ENCODE results near the gene OR52N1.

The OR52N1 gene

DNA sequence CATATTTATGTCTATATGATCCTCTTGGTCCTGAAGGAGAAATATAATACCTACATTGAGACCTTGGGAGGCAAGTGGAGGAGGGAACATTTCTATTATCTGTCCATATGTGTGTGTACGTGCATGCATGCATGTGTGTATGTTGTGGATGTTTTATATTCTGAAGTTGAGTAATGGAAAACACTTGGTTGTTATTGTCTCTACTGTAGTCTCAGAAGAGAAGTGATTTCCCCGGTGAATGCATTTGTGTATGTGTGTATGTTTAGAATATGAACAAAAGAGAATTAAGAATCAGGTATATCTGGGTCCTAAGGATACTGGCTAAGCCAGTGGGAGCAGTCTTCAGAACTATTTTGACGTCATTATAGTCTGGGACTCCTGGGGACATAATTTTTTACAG, at the start of gene OR52N1:
Gene OR52N1, minus strand, starts transcription at position 101 of the 400 bp plus-strand sequence. CDS start 2,449 bp downstream, outside the sequence.
- DNase-seq, result no peak

- DNase-seq, result no peak
These were observed 46.6 kb upstream of the OR52N1 start for GRCh38 chr11:5837695-5838094.

DNA sequence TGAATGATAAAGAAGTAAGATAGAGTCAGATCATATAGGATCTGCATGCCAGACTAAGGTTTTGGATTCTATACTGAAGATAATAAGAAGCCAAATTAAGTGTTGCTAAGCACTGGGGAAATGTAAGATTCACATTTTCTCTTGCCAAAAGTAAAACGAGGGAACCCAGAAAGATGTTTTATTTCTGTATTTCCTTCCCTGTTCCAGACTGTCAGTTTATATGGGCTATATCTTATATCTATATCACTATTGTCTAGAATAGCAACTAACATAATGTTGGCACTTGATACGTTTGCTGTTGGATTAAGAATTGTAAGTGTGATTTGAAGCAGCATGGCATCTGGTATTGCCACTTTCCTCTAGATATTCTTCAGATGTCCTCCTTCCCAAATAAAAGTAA, 42.4 kb upstream of the OR52N1 start:
- no peak for DNase-seq

GRCh38 chr11:5831196-5831829, 40.2 kb upstream of the OR52N1 start:
- no peak for DNase-seq

- DNase-seq, result no peak
These were observed 27.3 kb upstream of the OR52N1 start for GRCh38 chr11:5818245-5818886.

DNA sequence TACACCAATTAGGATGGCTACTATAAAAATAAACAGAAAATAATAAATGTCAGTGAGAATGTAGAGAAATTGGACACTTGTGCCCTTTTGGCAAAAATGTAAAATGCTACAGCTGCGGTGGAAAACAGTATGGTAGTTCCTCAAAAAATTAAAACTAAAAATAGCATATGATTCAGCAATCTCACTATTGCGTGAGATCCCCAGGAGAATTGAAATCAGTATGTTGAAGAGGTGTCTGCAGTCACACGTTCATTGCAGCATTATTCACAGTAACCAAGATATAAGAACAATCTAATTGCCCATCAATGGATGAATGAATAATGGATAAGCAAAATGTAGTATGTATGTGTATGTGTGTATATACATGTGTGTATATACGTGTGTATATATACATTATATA, 24.5 kb upstream of the OR52N1 start:
- DNase-seq, result peak; percentile 2

GRCh38 chr11:5809905-5810795, 19.1 kb upstream of the OR52N1 start:
- no peak for DNase-seq

GRCh38 chr11:5809122-5809519, 18.1 kb upstream of the OR52N1 start:
- DNase-seq, result peak; percentile 1

- DNase-seq, result peak; percentile 78
These were observed 17.5 kb upstream of the OR52N1 start, which contains the start of gene OR52N2 for GRCh38 chr11:5808500-5809121. Gene OR52N2, plus strand, starts transcription at chr11:5808924. Its CDS starts 11,412 bp downstream, at chr11:5820336.

GRCh38 chr11:5807580-5807979, 16.5 kb upstream of the OR52N1 start:
- DNase-seq, result no peak

DNA sequence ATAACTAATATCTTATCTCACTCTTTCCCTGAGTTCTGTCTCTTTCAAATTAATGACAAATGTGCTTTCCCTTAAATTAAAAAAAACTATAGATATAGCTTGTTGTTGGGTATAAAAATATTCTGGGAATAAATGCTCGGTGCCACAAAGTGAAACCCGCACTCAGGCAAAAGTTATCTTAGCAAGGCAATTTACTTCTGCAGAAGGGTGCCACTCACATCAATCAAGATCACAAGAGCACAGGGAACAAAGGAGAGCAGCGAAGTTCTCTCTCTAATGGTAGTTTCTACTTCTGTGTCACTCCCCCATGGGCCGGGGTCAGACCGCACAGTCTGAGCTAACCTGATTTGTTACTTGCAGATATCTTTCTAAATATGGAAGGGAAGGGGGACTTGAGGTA, 12.9 kb upstream of the OR52N1 start:
- no peak for DNase-seq

DNA sequence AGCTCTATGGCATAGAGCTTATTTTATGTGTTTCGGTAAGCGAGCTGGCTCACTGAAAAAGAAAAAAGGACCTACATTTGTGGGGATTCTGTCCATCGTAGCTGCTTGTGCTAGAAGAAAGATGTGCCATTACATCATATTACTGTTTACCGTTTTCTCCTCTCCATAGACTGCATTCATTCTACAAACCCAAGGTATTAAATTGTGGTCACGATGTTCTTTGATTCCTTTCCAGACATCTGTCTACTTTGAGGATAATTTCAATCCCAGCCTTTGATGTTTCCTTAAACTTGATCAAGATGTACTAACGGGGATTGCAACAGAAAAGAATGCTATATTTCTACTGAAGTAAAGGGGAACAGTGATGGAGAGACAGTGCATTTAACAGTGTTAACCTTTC, 5.5 kb upstream of the OR52N1 start:
- DNase-seq, result no peak

DNA sequence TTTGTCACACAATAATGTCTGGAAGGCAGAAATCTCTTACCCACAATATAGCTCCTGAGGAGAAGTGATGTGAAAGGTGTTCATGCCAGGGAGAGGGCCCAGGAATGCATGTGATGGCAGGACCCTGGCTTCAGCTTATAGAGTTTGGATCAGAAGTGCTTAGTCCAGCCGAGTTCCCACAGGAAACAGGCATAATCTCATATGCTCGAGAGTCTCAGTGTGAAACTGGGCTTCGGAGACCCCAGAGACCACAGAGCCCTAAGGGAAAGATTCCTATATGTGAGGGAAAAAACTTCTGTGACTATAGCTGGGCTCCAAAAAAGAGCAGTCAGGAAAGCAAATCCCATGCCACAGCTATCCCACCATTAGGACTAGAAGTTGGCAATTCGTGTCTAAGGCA, 7.8 kb downstream of the OR52N1 start, which contains the start of gene OR52N5:
Gene OR52N5, minus strand, starts transcription at position 101 of the 400 bp plus-strand sequence. CDS start 4,721 bp downstream, outside the sequence.
- DNase-seq, result no peak

DNA sequence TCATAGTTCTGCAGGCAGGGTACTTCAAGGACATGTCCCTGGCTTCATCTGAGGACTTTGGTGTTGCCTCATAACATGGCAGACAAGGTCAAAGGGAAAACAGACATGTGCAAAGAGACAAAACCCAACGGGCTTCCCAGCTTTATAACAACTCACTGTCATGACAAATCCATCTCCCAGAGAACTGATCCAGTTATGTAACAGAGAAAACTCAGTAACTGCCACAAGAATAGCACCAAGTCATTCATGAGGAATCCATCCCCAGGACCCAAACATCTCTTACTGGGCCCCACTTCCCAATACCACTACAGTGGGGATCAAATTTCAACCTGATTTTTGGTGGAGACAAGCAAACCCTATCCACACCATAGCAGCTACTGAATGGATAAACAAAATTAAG, 24.0 kb downstream of the OR52N1 start:
- DNase-seq, result no peak

DNA sequence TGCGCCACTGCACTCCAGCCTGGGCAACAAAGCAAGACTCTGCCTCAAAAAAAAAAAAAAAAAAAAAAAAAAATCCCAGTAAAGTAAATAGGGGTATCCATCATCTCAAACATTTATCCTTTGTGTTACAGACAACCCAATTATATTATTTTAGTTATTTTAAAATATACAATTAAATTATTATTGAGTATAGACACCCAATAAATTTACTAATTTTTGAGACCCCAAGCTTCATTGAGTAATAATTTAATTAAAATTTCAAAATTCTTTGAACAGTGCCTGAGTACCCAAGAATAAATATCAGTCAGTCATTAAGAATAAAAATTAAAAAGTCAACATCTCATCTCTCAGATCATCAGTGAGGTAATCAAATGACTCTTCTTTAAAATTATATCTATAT, 37.1 kb downstream of the OR52N1 start, which contains the start of gene OR52N4:
Gene OR52N4, plus strand, starts transcription at position 301 of the 400 bp plus-strand sequence. CDS start 498 bp downstream, outside the sequence.
- no peak for DNase-seq

GRCh38 chr11:5749836-5750235, 41.2 kb downstream of the OR52N1 start:
- DNase-seq, result no peak

- no peak for DNase-seq
These were observed 44.5 kb downstream of the OR52N1 start for GRCh38 chr11:5746614-5747013.

DNA sequence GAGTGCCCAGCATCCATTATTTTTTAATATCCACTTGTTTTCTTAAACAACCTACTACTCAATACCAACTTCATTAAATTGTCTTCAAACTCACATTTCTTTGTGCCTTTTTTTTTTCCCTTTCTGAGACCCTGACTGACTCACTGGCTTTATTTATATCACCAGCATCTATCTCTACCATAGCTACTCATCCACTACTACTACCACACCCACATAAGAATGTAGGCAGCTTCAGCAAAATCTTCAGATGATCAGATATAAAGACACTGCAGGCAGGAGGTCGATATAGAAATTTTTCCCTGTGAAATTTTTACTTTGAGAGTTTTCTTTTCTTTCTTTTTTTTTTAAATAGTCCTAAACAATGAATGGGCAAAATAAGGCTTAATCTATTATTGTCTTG, 52.6 kb downstream of the OR52N1 start:
- no peak for DNase-seq

- DNase-seq, result no peak
These were observed 53.2 kb downstream of the OR52N1 start for GRCh38 chr11:5737670-5738392.

DNA sequence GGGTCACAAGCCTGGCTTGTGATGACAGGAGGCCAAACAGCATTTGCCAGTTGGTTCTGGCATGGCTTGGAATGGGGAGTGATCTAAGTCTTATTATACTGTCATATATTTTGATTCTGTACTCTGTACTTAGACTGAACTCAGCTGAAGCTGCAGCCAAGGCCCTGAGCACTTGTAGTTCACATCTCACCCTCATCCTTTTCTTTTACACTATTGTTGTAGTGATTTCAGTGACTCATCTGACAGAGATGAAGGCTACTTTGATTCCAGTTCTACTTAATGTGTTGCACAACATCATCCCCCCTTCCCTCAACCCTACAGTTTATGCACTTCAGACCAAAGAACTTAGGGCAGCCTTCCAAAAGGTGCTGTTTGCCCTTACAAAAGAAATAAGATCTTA, 54.0 kb downstream of the OR52N1 start:
- DNase-seq, result no peak

All from CD4-positive, alpha-beta T cell treated with Interleukin-12 subunit alpha and Interleukin-12 subunit beta, for 1 hour (primary cell).